Trophoblast cell (in vitro differentiated cells and primary cell): ENCODE measurements around the gene WNK3.

ENCODE experiments used
- DNase-seq, 2 donors: peaks; one replicate each; pipeline ENCODE4 v3.0.0-alpha.2; 2016
- H2AFZ ChIP-seq: 2 replicates; pipeline ENCODE4 v1.6.1; 2013; ENCODE audit warnings: low read length, moderate library complexity, mild to moderate bottlenecking; ENCODE audit not compliant: insufficient read depth, poor library complexity
- H2AK5ac ChIP-seq: 2 replicates; pipeline ENCODE4 v1.6.1; 2013; ENCODE audit warnings: mild to moderate bottlenecking, low read length
- H2BK120ac ChIP-seq: 2 replicates; pipeline ENCODE4 v1.6.1; 2013; ENCODE audit warnings: low read length, mild to moderate bottlenecking, moderate library complexity; ENCODE audit not compliant: insufficient read depth, poor library complexity
- H2BK12ac ChIP-seq: 2 replicates; pipeline ENCODE4 v1.6.1; 2013; ENCODE audit warnings: mild to moderate bottlenecking, low read length, moderate library complexity
- H2BK5ac ChIP-seq: 2 replicates; pipeline ENCODE4 v1.6.1; 2013; ENCODE audit warnings: low read length, low read depth, moderate library complexity, mild to moderate bottlenecking; ENCODE audit not compliant: poor library complexity
- H3K14ac ChIP-seq: 2 replicates; pipeline ENCODE4 v1.6.1; 2013; ENCODE audit warnings: mild to moderate bottlenecking, low read length
- H3K18ac ChIP-seq: 2 replicates; pipeline ENCODE4 v1.6.1; 2013; ENCODE audit warnings: mild to moderate bottlenecking, low read length
- H3K23ac ChIP-seq: 2 replicates; pipeline ENCODE4 v1.6.1; 2013; ENCODE audit warnings: low read length
- H3K27ac ChIP-seq: 2 replicates; pipeline ENCODE4 v1.5.1; 2013; ENCODE audit warnings: low read depth, mild to moderate bottlenecking, inconsistent platforms, low read length, moderate library complexity
- H3K27me3 ChIP-seq: 2 replicates; pipeline ENCODE4 v1.6.1; 2013; ENCODE audit warnings: inconsistent platforms, mild to moderate bottlenecking, low read length, moderate library complexity; ENCODE audit not compliant: insufficient read depth
- H3K36me3 ChIP-seq, 2 experiments: 1 replicate in 1 of 2; 2 replicates in 1 of 2; pipeline ENCODE4 v1.6.1; 2013; ENCODE audit warnings: low read length in 2 of 2, mild to moderate bottlenecking in 2 of 2, moderate library complexity in 1 of 2; ENCODE audit not compliant: insufficient read depth in 2 of 2, control insufficient read depth in 1 of 2
- H3K4ac ChIP-seq: 2 replicates; pipeline ENCODE4 v1.6.1; 2013; ENCODE audit warnings: low read depth, mild to moderate bottlenecking, low read length, moderate library complexity
- H3K4me1 ChIP-seq, 2 experiments: 1 replicate in 1 of 2; 2 replicates in 1 of 2; pipeline ENCODE4 v1.6.1; 2013; ENCODE audit warnings: low read length in 2 of 2, mild to moderate bottlenecking in 2 of 2, moderate library complexity in 1 of 2; ENCODE audit not compliant: insufficient read depth in 2 of 2, control insufficient read depth in 1 of 2
- H3K4me2 ChIP-seq: 2 replicates; pipeline ENCODE4 v1.6.1; 2013; ENCODE audit warnings: inconsistent platforms, mild to moderate bottlenecking, low read length, moderate library complexity
- H3K4me3 ChIP-seq: 2 replicates; pipeline ENCODE4 v1.5.1; 2013; ENCODE audit warnings: mild to moderate bottlenecking, low read depth, low read length, inconsistent platforms
- H3K79me1 ChIP-seq: one replicate; pipeline ENCODE4 v1.6.1; 2013; ENCODE audit warnings: low read length
- H3K79me2 ChIP-seq: 2 replicates; pipeline ENCODE4 v1.6.1; 2013; ENCODE audit warnings: low read length, mild to moderate bottlenecking; ENCODE audit not compliant: control insufficient read depth, insufficient read depth, poor library complexity
- H3K9ac ChIP-seq: 2 replicates; pipeline ENCODE4 v1.6.1; 2013; ENCODE audit warnings: mild to moderate bottlenecking, low read length
- H3K9me3 ChIP-seq: 2 replicates; pipeline ENCODE4 v1.6.1; 2013; ENCODE audit warnings: low read depth, mild to moderate bottlenecking, control low read depth, inconsistent platforms, low read length; ENCODE audit not compliant: insufficient read depth
- H4K12ac ChIP-seq: 2 replicates; pipeline ENCODE4 v1.6.1; 2013; ENCODE audit warnings: low read depth, mild to moderate bottlenecking, low read length, moderate library complexity
- H4K8ac ChIP-seq: 2 replicates; pipeline ENCODE4 v1.6.1; 2013; ENCODE audit warnings: low read depth, mild to moderate bottlenecking, low read length, moderate library complexity
- H4K91ac ChIP-seq: one replicate; pipeline ENCODE4 v1.6.1; 2013; ENCODE audit warnings: low read depth, mild to moderate bottlenecking, low read length, moderate library complexity
- WGBS: extraction: QIAGEN DNeasy Blood & Tissue Kit; methylation state at CpG from one replicate; pipeline ENCODE4 v1.1.7; 2013; ENCODE audit warnings: missing lambda C conversion rate; ENCODE audit not compliant: insufficient read length, insufficient coverage; ENCODE audit errors: extremely low coverage; 5-methylcytosine and 5-hydroxymethylcytosine counted together

WNK3 gene

GRCh38 chrX:54178100-54178940 lies 179.5 kb downstream of the WNK3 start:
- Histone ChIP-seq H3K36me3 (peaks cover 3 to 4% of the 10 kb centered on the region in 2 experiments), H2BK12ac (no peak overlapping the region), H3K14ac (no peak overlapping the region), H3K4ac (no peak overlapping the region), H3K18ac (no peak overlapping the region), H3K27me3 (no peaks in the 10 kb centered on the region), H2BK120ac (no peak overlapping the region), H3K9me3 (no peaks in the 10 kb centered on the region), H4K8ac (no peak overlapping the region), H4K91ac (no peak overlapping the region), H3K4me2 (no peak overlapping the region), H2AFZ (no peak overlapping the region), H3K4me3 (no peak overlapping the region), H3K27ac (no peak overlapping the region), H3K79me2 (peaks cover 9% of the 10 kb centered on the region), H2AK5ac (no peak overlapping the region), H3K79me1 (peaks cover 7% of the 10 kb centered on the region), H2BK5ac (no peak overlapping the region), H3K4me1 (peaks cover 2 to 12% of the 10 kb centered on the region in 2 experiments), H3K9ac (no peak overlapping the region), H4K12ac (no peak overlapping the region), H3K23ac (no peak overlapping the region)
- DNase-seq = peak in 1 of 2 donors; percentile 52
- 100% methylated on average over 1 of the region's 5 CpGs for WGBS

- no peak overlapping the region for H3K23ac ChIP-seq
Measured at GRCh38 chrX:54177306-54177705, 180.5 kb downstream of the WNK3 start.

GRCh38 chrX:54173791-54174190 lies 184.1 kb downstream of the WNK3 start:
- Histone ChIP-seq H3K36me3 (peaks cover 3 to 4% of the 10 kb centered on the region in 2 experiments), H2AK5ac (no peak overlapping the region), H3K27me3 (no peaks in the 10 kb centered on the region), H3K4me1 (peaks cover 0 to 2% of the 10 kb centered on the region in 2 experiments), H3K27ac (no peak overlapping the region), H2BK12ac (no peak overlapping the region), H4K8ac (no peak overlapping the region), H3K18ac (no peak overlapping the region), H2BK5ac (no peak overlapping the region), H3K79me2 (no peaks in the 10 kb centered on the region), H4K91ac (no peak overlapping the region), H3K4me2 (no peak overlapping the region), H2BK120ac (no peak overlapping the region), H3K9me3 (no peaks in the 10 kb centered on the region), H3K9ac (no peak overlapping the region), H3K23ac (no peak overlapping the region), H2AFZ (no peak overlapping the region), H3K4ac (no peak overlapping the region), H4K12ac (no peak overlapping the region), H3K79me1 (no peaks in the 10 kb centered on the region), H3K14ac (no peak overlapping the region), H3K4me3 (no peak overlapping the region)
- no CpG with 5 or more reads among the region's 3 CpGs for WGBS
- no peak for DNase-seq

More at GRCh38 chrX:54177306-54177705, 180.5 kb downstream of the WNK3 start:
- Histone ChIP-seq H3K14ac (no peak overlapping the region), H4K91ac (no peak overlapping the region), H3K27ac (no peak overlapping the region), H3K79me2 (peaks cover 2% of the 10 kb centered on the region), H3K4me3 (no peak overlapping the region), H4K12ac (no peak overlapping the region), H3K4ac (no peak overlapping the region), H2AFZ (no peak overlapping the region), H4K8ac (no peak overlapping the region), H2BK5ac (no peak overlapping the region), H2BK12ac (no peak overlapping the region), H2AK5ac (no peak overlapping the region), H3K9ac (no peak overlapping the region), H3K27me3 (no peaks in the 10 kb centered on the region), H3K4me1 (peaks cover 2 to 12% of the 10 kb centered on the region in 2 experiments), H2BK120ac (no peak overlapping the region), H3K36me3 (peaks cover 3 to 4% of the 10 kb centered on the region in 2 experiments), H3K18ac (no peak overlapping the region), H3K4me2 (no peak overlapping the region), H3K9me3 (no peaks in the 10 kb centered on the region), H3K79me1 (no peaks in the 10 kb centered on the region)
- no peak for DNase-seq
- WGBS = no CpG with 5 or more reads among the region's 3 CpGs

- no peak overlapping the region for H2AK5ac ChIP-seq
- no peak for DNase-seq
- WGBS = no CpG with 5 or more reads among the region's 3 CpGs
- no peaks in the 10 kb centered on the region for H3K9me3 ChIP-seq
- H4K91ac ChIP-seq = no peak overlapping the region
- H3K79me2 ChIP-seq = no peaks in the 10 kb centered on the region
- H3K4me1 ChIP-seq = peaks cover 0 to 2% of the 10 kb centered on the region in 2 experiments
- H3K36me3 ChIP-seq = peaks cover 3 to 4% of the 10 kb centered on the region in 2 experiments
- H4K12ac ChIP-seq = no peak overlapping the region
- H3K23ac ChIP-seq = no peak overlapping the region
- H3K18ac ChIP-seq = no peak overlapping the region
- H3K79me1 ChIP-seq = no peaks in the 10 kb centered on the region
- no peak overlapping the region for H3K14ac ChIP-seq
- no peak overlapping the region for H3K4me2 ChIP-seq
- no peak overlapping the region for H2BK120ac ChIP-seq
- no peak overlapping the region for H2BK5ac ChIP-seq
- no peak overlapping the region for H4K8ac ChIP-seq
- H3K9ac ChIP-seq = no peak overlapping the region
- H3K27ac ChIP-seq = no peak overlapping the region
- H3K4ac ChIP-seq = no peak overlapping the region
- H3K4me3 ChIP-seq = no peak overlapping the region
- H3K27me3 ChIP-seq = no peaks in the 10 kb centered on the region
- no peak overlapping the region for H2BK12ac ChIP-seq
- H2AFZ ChIP-seq = no peak overlapping the region
Measured at GRCh38 chrX:54172455-54172854, 185.4 kb downstream of the WNK3 start.
